B cell (primary cell): ENCODE data around the gene WNK2. TPM values are rescaled to one million over a fixed set of nuclear protein-coding genes. Genes with fewer than 3 reads are reported as not detected.
"Not testable (repeated sequence)": the region's sequence is repeated elsewhere in the genome, so short reads cannot be mapped to it uniquely, and the experiment has no call there.

Source experiments
- ATAC-seq: fragments of 200-7000 bp; cut with Tn5 transposase; one replicate; pipeline ENCODE4 v1.10.0; 2021; ENCODE audit warnings: low read depth, mild to moderate bottlenecking, moderate number of reproducible peaks, moderate library complexity
- CTCF ChIA-PET: fragments of 350-600 bp; sonication (Branson Sonifier 250); formaldehyde crosslinking; loops from one replicate; lab custom pipeline; 2021; ENCODE audit warnings: antibody characterized with exemption, inconsistent platforms; lab: Charles Lee
- POLR2A ChIA-PET: fragments of 350-600 bp; sonication (Branson Sonifier 250); formaldehyde crosslinking; loops from one replicate; lab custom pipeline; 2021; ENCODE audit warnings: antibody characterized with exemption; lab: Charles Lee
- DNase-seq: peaks from one replicate; pipeline ENCODE4 v3.0.0; 2013
- H2AFZ ChIP-seq: 2 replicates; pipeline ENCODE4 v1.6.1; 2012; ENCODE audit warnings: mild to moderate bottlenecking, low read depth, low read length; ENCODE audit not compliant: insufficient read depth, poor library complexity, severe bottlenecking
- H3K27ac ChIP-seq, 2 donors: 1 replicate in 1 of 2; 2 replicates in 1 of 2; pipeline ENCODE4 v1.5.1; 2012 to 2013; ENCODE audit warnings: low read length in 2 of 2, mild to moderate bottlenecking in 2 of 2, moderate library complexity in 1 of 2
- H3K27me3 ChIP-seq, 4 experiments: fragments of 200-600 bp in 1 of 4; sonication (generic) in 1 of 4; replicated peaks in 1 of 4; 1 replicate in 2 of 4; 2 replicates in 2 of 4; pipeline versions ENCODE4 v1.6.1 to v1.7.0; 2013 to 2016; ENCODE audit warnings: low read length in 3 of 4, mild to moderate bottlenecking in 2 of 4, mixed read lengths in 1 of 4, moderate library complexity in 1 of 4; ENCODE audit not compliant: insufficient read depth in 4 of 4, control insufficient read depth in 3 of 4; ENCODE audit errors: control extremely low read depth in 1 of 4
- H3K36me3 ChIP-seq, 2 experiments: replicated peaks in 1 of 2; 1 replicate in 1 of 2; 2 replicates in 1 of 2; pipeline versions ENCODE4 v1.6.1 to v1.7.1; 2013; ENCODE audit warnings: low read length in 1 of 2; ENCODE audit not compliant: insufficient read depth in 2 of 2, control insufficient read depth in 1 of 2; ENCODE audit errors: control extremely low read depth in 1 of 2, extremely low read depth in 1 of 2
- H3K4me1 ChIP-seq, 2 donors: fragments of 200-600 bp in 1 of 2; sonication (generic) in 1 of 2; 1 replicate in 1 of 2; 2 replicates in 1 of 2; pipeline versions ENCODE4 v1.5.1 to v1.6.1; 2013 to 2017; ENCODE audit warnings: low read length in 2 of 2; ENCODE audit not compliant: control insufficient read depth in 2 of 2, insufficient read depth in 2 of 2
- H3K4me2 ChIP-seq: replicated peaks from 2 replicates; pipeline ENCODE3; 2012; ENCODE audit warnings: mild to moderate bottlenecking, low read depth, low read length; ENCODE audit not compliant: poor library complexity, severe bottlenecking
- H3K4me3 ChIP-seq, 5 experiments: fragments of 200-600 bp in 1 of 5; sonication (generic) in 1 of 5; 1 replicate in 3 of 5; 2 replicates in 2 of 5; pipeline versions ENCODE4 v1.5.1 to v1.7.0; 2011 to 2016; ENCODE audit warnings: low read length in 4 of 5, mild to moderate bottlenecking in 4 of 5, low read depth in 2 of 5, control low read depth in 1 of 5, moderate library complexity in 1 of 5; ENCODE audit not compliant: insufficient read depth in 1 of 5; ENCODE audit errors: control extremely low read depth in 1 of 5, extremely low read depth in 1 of 5
- H3K79me2 ChIP-seq: fragments of 200-600 bp; sonication (generic); one replicate; pipeline ENCODE4 v1.6.0; 2016; ENCODE audit warnings: low read length; ENCODE audit not compliant: control insufficient read depth, insufficient read depth
- H3K9ac ChIP-seq: fragments of 200-600 bp; sonication (generic); 2 replicates; pipeline ENCODE4 v1.6.1; 2017; ENCODE audit warnings: mild to moderate bottlenecking, low read length, moderate library complexity
- H3K9me3 ChIP-seq, 3 donors: one replicate each; pipeline versions ENCODE4 v1.6.1 to v1.7.1; 2013; ENCODE audit warnings: low read length in 2 of 3; ENCODE audit not compliant: control insufficient read depth in 2 of 3, insufficient read depth in 1 of 3; ENCODE audit errors: control extremely low read depth in 1 of 3
- H4K20me1 ChIP-seq: 2 replicates; pipeline ENCODE4 v1.6.0; 2012; ENCODE audit warnings: mild to moderate bottlenecking, low read length; ENCODE audit not compliant: insufficient read depth, control insufficient read depth, poor library complexity, severe bottlenecking
- H3K27ac Mint-ChIP-seq: one replicate; pipeline ENCODE4 v1.8.0; 2021; ENCODE audit warnings: mixed read lengths
- H3K27me3 Mint-ChIP-seq: one replicate; pipeline ENCODE4 v1.8.0; 2021; ENCODE audit warnings: mixed read lengths
- H3K4me1 Mint-ChIP-seq: one replicate; pipeline ENCODE4 v1.8.0; 2021; ENCODE audit warnings: mixed read lengths
- H3K4me3 Mint-ChIP-seq: one replicate; pipeline ENCODE4 v1.8.0; 2021; ENCODE audit warnings: mixed read lengths
- H3K9me3 Mint-ChIP-seq: one replicate; pipeline ENCODE4 v1.8.0; 2022; ENCODE audit warnings: mixed read lengths; ENCODE audit not compliant: insufficient read depth
- CTCF ChIP-seq: fragments of 200-600 bp; IDR thresholded peaks from one replicate; pipeline ENCODE4 v1.8.0; 2022; ENCODE audit warnings: antibody characterized with exemption, mild to moderate bottlenecking
- EZH2 ChIP-seq: IDR thresholded peaks from 2 replicates; pipeline ENCODE4 v1.6.1; 2012; ENCODE audit warnings: borderline replicate concordance, low read depth, mild to moderate bottlenecking, moderate library complexity, low read length; ENCODE audit not compliant: insufficient read depth, poor library complexity, severe bottlenecking
- WGBS: methylation state at CpG from one replicate; pipeline ENCODE4 v1.1.5; 2013; ENCODE audit warnings: missing lambda C conversion rate; ENCODE audit not compliant: insufficient coverage; 5-methylcytosine and 5-hydroxymethylcytosine counted together
- intact Hi-C: fragments of 100-400 bp; cut with micrococcal nuclease; formaldehyde crosslinking; loops from one replicate; pipeline ENCODE4 v1.10.0; 2022
- polyA plus RNA-seq: library from polyadenylated mRNA; depleted of rRNA; stranded (reverse); fragments of >200 nt; gene quantifications from 2 replicates; pipeline ENCODE4 v1.2.3, GENCODE V29; 2012
- total RNA-seq, 2 donors: library from RNA; stranded (reverse); fragments of 120-200 nt in 1 of 2; gene quantifications; 1 replicate in 1 of 2; 2 replicates in 1 of 2; pipeline versions ENCODE4 v1.2.3 to v1.2.4, GENCODE V29; 2013 to 2022

WNK2 gene
- total and polyA plus RNA-seq, 2 donors (not counting 1 experiment from before 2014, with no cell fraction given) = 0.49 TPM; not detected in 1

- Histone ChIP-seq H3K9ac (no peak overlapping the region), H3K9me3 (peaks cover 0 to 19% (median 15%) of the 10 kb centered on the region in 3 donors), H3K27me3 (no peaks in the 10 kb centered on the region), H4K20me1 (no peaks in the 10 kb centered on the region), H3K4me2 (no peak overlapping the region), H3K79me2 (no peaks in the 10 kb centered on the region), H3K4me1 (no peaks in the 10 kb centered on the region), H3K36me3 (no peaks in the 10 kb centered on the region), H3K4me3 (no peak overlapping the region), H2AFZ (no peak overlapping the region), H3K27ac (no peak overlapping the region)
- H3K27me3 Mint-ChIP-seq = peaks cover 2% of the 10 kb centered on the region
- peaks cover 3% of the 10 kb centered on the region for H3K9me3 Mint-ChIP-seq
- intact Hi-C loops = no loop called here
- DNase-seq = no peak
- WGBS = no CpG with 5 or more reads among the region's 5 CpGs
- no peaks in the 10 kb centered on the region for H3K4me1 Mint-ChIP-seq
- CTCF ChIA-PET = no interaction called here
- H3K27ac Mint-ChIP-seq = no peak overlapping the region
- no peak for ATAC-seq
- H3K4me3 Mint-ChIP-seq = no peak overlapping the region
- TF ChIP-seq EZH2 = no peak
- TF ChIP-seq CTCF = no peak
- POLR2A ChIA-PET = no interaction called here
Observed at GRCh38 chr9:93357649-93358048, 173.7 kb downstream of the WNK2 start.

GRCh38 chr9:93359907-93360306, 176.0 kb downstream of the WNK2 start:
- H3K4me2 ChIP-seq, H4K20me1 ChIP-seq, DNase-seq, H3K79me2 ChIP-seq, H3K4me1 Mint-ChIP-seq, H2AFZ ChIP-seq, H3K27me3 Mint-ChIP-seq, POLR2A ChIA-PET, CTCF ChIA-PET, H3K9me3 Mint-ChIP-seq, H3K4me1 ChIP-seq, H3K27me3 ChIP-seq, H3K4me3 ChIP-seq, H3K9ac ChIP-seq, intact Hi-C loops, H3K27ac Mint-ChIP-seq, H3K4me3 Mint-ChIP-seq, H3K27ac ChIP-seq, ATAC-seq, H3K36me3 ChIP-seq: not testable (repeated sequence)
- WGBS = 84% methylated on average over 7 of the region's 8 CpGs
- peaks cover 1 to 22% (median 15%) of the 10 kb centered on the region in 3 donors for H3K9me3 ChIP-seq
